Dermis blood vessel endothelial cell (primary cell): ENCODE results near the gene MRPL27. TPM values are rescaled to one million over a fixed set of nuclear protein-coding genes. Genes with fewer than 3 reads are reported as not detected.
"Not testable (repeated sequence)": the region's sequence is repeated elsewhere in the genome, so short reads cannot be mapped to it uniquely, and the experiment has no call there.

Experiments
- DNase-seq: peaks from one replicate; pipeline ENCODE4 v3.0.0; 2010
- total RNA-seq: library from RNA; depleted of rRNA; stranded (reverse); fragments of >200 nt; gene quantifications from 2 replicates; pipeline ENCODE4 v1.2.3, GENCODE V29; 2014

Gene MRPL27
- total RNA-seq, 1 donor from 2014 or later = 70.3 TPM

- DNase-seq = no peak
These were observed 28.1 kb downstream of the MRPL27 start for GRCh38 chr17:50344731-50345365.

GRCh38 chr17:50339381-50339780 lies 33.6 kb downstream of the MRPL27 start:
- no peak for DNase-seq

GRCh38 chr17:50338645-50339044 lies 34.3 kb downstream of the MRPL27 start:
- DNase-seq = no peak

DNA sequence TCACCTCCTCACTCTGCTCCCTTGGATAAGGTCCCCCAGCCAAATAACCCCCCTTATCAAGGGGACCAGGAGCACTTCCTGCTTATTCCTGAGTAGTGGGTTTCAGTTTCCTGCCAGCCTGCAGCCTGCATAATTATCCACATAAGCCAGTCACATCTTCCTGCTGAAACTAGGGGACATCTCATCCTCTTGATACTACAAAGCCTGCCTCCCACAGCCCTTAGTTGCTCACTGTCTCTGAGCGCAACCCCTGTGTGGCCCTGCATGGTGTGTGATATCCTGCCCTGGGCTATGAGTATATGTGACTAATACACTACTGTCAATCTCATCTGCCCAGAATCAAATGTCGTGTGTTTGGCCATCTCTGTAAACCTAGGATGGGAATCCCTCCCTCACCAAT lies 35.0 kb downstream of the MRPL27 start:
- DNase-seq = no peak

DNA sequence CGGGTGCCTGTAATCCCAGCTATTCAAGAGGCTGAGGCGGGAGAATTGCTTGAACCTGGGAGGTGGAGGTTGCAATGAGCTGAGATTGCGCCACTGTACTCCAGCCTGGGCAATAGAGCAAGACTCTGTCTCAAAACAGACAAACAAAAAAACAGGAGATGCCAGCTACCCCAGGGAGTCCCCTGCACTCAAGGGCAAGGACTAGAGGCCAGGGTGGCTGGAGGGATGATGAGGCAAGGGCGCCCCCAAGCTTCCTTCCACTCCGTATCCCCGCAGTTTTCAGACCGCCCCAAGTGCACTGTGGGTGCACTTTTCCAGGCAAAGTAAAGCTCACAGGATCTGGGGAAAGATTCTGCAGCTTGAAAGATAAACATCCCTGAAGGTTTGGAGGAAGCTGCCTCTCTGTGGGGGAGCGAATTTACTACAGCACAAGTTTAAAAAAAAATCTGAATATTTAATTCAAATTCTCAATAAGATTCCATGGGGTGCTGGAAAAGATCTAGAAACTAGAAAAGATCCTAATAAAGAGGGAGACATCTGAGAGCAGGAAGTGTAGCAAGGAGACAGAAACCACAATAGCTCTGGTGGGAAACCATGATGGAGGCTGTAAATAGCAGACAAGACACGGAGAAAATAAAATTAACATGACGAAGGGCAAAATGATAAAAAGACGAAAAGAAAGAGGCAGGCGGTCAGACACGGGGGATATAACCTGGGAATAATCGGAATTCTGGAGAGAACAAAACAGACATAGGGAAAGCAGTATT lies 39.5 kb downstream of the MRPL27 start:
- not testable (repeated sequence) for DNase-seq

DNA sequence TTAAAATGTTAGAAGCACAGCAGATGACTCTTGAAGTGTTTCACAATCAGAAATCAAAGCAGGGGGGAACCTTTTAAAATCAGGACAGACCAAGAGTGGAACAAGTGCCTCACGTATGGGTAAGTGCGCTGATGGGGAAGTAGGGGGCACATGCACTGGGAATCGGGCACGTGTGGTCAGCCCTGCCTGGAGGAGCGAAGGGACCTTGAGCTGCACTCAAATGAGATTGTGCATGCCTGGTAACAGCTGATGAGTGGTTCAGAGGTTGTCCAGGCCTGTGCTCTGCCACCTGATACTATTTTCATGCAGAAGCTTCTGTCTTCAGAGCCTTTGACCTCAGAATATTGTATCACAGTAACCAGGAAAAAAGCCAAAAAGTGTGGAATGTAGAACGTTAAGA lies 40.8 kb downstream of the MRPL27 start:
- DNase-seq = no peak

DNA sequence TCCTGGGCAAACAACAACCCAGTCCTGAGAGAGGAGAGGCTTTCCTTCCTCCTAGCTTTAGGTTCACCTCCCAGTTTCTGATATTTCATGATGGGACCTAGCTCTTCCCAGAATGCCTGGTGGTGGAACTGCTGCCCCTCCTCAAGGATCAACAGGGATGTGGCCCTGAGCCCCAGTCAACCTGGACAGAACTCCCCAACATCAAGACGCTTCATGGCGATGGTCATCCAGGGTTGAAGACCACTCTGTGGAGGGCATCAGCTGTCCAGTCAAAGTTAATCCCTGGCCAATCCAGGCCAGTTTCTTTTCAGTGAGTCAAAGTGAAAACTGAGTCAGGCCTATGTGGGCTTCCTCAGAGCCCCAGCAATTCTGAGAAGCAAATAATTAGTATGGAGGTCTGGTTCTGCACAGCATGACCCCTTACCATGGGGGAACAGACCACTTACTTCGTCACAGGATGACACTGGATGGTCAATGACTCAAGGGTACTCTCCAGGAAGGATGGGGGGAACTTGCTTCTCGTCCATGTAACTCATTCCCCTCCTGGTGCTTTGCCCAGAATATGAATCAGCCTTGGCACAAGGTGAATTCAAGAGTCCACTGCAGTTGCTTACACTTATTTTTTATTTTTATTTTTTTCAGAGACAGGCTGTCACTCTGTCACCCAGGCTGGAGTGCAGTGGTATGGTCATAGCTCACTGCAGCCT lies 41.7 kb downstream of the MRPL27 start:
- DNase-seq = no peak

DNA sequence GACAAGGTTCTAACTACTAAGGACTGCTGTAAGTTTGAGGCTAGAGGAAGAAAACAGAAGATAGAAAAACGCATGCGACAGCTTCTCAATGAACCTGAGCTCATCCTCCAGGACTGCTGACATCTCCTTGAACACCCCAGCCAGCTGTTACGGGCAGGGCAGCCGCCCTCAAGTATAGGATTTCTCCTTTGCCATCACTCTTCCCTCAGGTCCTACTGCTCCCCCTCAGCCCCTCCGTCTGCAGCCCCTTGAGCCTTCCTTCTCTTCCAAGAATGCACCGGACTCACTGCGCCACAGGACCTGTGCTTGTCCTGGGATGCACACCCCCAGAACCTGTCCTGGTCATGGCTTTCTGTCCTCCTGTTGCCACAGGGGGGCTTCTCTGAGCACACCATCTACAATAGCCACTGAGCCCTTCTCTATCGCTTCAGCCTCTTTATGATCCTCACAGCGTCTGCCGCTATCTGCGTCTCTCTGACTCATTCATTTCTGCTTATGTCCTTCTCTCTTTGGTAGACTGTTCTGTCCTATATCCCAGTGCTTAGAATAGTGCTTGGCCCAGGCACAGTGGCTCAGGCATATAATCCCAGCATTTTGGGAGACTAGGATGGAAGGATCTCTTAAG lies 42.7 kb downstream of the MRPL27 start:
- DNase-seq = no peak

- DNase-seq = no peak
These were observed 43.3 kb downstream of the MRPL27 start for GRCh38 chr17:50329716-50330115.

GRCh38 chr17:50328363-50329325 lies 44.3 kb downstream of the MRPL27 start:
- DNase-seq = no peak

GRCh38 chr17:50326831-50327364 lies 46.1 kb downstream of the MRPL27 start:
- DNase-seq = no peak

DNA sequence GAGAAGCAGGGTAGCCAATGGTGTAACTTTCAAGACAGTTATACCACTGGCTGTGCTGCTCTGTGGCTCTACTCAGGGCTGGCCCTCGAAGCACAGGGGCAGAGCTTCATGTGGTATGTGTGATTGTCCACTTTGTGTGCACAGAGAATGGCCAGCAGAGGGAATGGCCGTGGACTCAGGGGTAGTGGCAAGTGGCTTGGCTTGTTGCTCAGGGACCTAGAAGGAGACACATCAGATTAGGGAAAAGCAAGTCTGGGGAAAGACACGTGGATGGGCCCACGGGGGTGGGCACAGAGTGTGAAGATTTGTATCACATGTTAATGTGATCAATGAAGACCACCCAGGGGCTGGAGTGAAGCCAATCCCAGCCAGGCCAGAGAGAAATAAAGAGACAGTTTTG lies 47.1 kb downstream of the MRPL27 start:
- no peak for DNase-seq

GRCh38 chr17:50323060-50323459 lies 49.9 kb downstream of the MRPL27 start:
- no peak for DNase-seq

GRCh38 chr17:50322271-50322670 lies 50.7 kb downstream of the MRPL27 start:
- no peak for DNase-seq

DNA sequence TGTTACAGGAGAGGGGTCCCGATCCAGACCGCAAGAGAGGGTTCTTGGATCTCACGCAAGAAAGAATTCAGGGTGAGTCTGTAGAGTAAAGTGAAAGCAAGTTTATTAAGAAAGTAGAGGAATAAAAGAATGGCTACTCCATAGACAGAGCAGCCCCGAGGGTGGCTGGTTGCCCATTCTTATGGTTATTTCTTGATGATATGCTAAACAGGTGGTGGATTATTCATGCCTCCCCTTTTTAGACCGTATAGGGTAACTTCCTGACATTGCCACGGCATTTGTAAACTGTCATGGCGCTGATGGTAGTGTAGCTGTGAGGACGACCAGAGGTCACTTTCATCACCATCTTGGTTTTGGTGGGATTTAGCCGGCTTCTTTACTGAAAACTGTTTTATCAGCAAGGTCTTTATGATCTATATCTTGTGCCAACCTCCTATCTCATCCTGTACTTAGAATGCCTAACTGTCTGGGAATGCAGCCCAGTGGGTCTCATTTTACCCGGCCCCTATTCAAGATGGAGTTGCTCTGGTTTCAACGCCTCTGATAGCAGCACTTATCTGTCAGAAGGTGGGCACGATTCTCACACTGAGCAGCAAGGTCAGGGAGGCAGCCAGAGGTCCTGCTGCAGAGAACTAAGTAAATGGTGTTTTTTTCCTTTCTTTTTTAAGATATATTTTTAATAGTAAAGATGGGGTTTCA lies 53.5 kb downstream of the MRPL27 start:
- DNase-seq = no peak

DNA sequence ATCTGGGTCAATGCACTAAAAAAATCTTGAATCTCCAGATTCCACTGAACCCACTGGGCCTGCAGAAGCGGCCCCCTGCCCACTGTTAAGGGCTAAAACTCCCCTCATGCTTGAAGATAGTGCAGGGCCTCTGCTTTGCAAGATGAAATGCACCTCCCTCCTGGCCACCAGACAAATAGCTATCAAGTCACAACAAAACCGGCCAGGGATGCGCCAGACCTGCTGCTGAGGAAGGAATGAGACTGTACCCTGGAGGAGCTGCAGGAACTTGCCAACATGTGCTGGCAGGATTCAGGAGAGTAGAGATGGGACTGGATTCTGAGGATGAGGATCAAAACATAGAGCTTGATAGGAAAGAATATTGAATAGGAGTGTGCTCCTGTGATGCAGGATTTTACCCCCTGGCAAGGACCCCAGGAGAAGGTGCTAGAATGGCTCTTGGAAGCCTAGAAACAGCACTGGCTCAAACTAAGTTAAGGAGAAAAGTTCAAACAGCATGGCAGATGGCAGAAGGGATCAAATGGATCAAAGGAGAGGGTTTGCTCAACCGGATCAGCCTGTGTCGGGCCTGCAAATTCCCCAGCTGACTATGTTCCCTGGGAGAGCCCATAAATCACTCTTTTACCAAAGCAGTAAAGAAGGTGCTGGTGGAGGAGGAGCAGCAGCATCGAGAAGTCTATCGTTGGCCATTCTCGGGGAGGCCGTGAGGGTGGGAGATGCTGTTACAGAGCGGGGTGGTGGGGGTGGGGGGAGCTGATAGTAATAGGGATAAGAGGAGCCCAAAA lies 54.3 kb downstream of the MRPL27 start:
- DNase-seq = no peak
